H9 (cell line): Measurements from ENCODE around the gene OCSTAMP. TPM values are rescaled to one million over a fixed set of nuclear protein-coding genes. Genes with fewer than 3 reads are reported as not detected.

Experiments
- DNase-seq: peaks from one replicate; pipeline ENCODE4 v3.0.0-alpha.2; 2017
- H2AFZ ChIP-seq: one replicate; pipeline ENCODE4 v1.6.1; 2013; ENCODE audit warnings: mild to moderate bottlenecking, low read length, control low read depth, moderate library complexity
- H2AK5ac ChIP-seq: 2 replicates; pipeline ENCODE4 v1.6.1; 2013; ENCODE audit warnings: low read length, control low read depth, mixed read lengths; ENCODE audit not compliant: insufficient read length
- H2BK120ac ChIP-seq: one replicate; pipeline ENCODE4 v1.6.1; 2013; ENCODE audit warnings: low read depth, mild to moderate bottlenecking, low read length, control low read depth, inconsistent platforms; ENCODE audit not compliant: poor library complexity, severe bottlenecking
- H2BK12ac ChIP-seq: 2 replicates; pipeline ENCODE4 v1.6.1; 2013; ENCODE audit warnings: low read length, control low read depth, mixed read lengths, low read depth; ENCODE audit not compliant: insufficient read length
- H2BK15ac ChIP-seq: 2 replicates; pipeline ENCODE4 v1.6.1; 2013; ENCODE audit warnings: low read depth, low read length, control low read depth
- H2BK20ac ChIP-seq: one replicate; pipeline ENCODE4 v1.6.1; 2013; ENCODE audit warnings: low read depth, mild to moderate bottlenecking, low read length, control low read depth, inconsistent platforms; ENCODE audit not compliant: poor library complexity, severe bottlenecking
- H2BK5ac ChIP-seq: 2 replicates; pipeline ENCODE4 v1.6.1; 2013; ENCODE audit warnings: low read length, control low read depth, mixed read lengths; ENCODE audit not compliant: insufficient read length
- H3K14ac ChIP-seq: 2 replicates; pipeline ENCODE4 v1.6.1; 2013; ENCODE audit warnings: low read length, control low read depth; ENCODE audit not compliant: insufficient read depth
- H3K18ac ChIP-seq: 2 replicates; pipeline ENCODE4 v1.6.1; 2013; ENCODE audit warnings: low read depth, mild to moderate bottlenecking, mixed read lengths, low read length, control low read depth; ENCODE audit not compliant: insufficient read length
- H3K23ac ChIP-seq: 2 replicates; pipeline ENCODE4 v1.6.1; 2013; ENCODE audit warnings: low read length, control low read depth, mixed read lengths, low read depth; ENCODE audit not compliant: insufficient read length
- H3K23me2 ChIP-seq: 2 replicates; pipeline ENCODE4 v1.6.1; 2013; ENCODE audit warnings: low read depth, mild to moderate bottlenecking, mixed read lengths, low read length, control low read depth; ENCODE audit not compliant: insufficient read length, poor library complexity, severe bottlenecking
- H3K27ac ChIP-seq: 2 replicates; pipeline ENCODE4 v1.5.1; 2013; ENCODE audit warnings: low read length, control low read depth, mixed read lengths, low read depth; ENCODE audit not compliant: insufficient read length
- H3K27me3 ChIP-seq: 2 replicates; pipeline ENCODE4 v1.6.1; 2013; ENCODE audit warnings: low read length, control low read depth, inconsistent platforms; ENCODE audit not compliant: insufficient read depth
- H3K4ac ChIP-seq: 2 replicates; pipeline ENCODE4 v1.6.1; 2013; ENCODE audit warnings: low read depth, mild to moderate bottlenecking, control low read depth, inconsistent platforms, low read length, moderate library complexity
- H3K4me1 ChIP-seq: 2 replicates; pipeline ENCODE4 v1.6.1; 2013; ENCODE audit warnings: low read length, control low read depth, inconsistent platforms; ENCODE audit not compliant: insufficient read depth
- H3K4me2 ChIP-seq: 2 replicates; pipeline ENCODE4 v1.6.1; 2013; ENCODE audit warnings: low read length, control low read depth, mixed read lengths; ENCODE audit not compliant: insufficient read length, insufficient read depth
- H3K56ac ChIP-seq: 2 replicates; pipeline ENCODE4 v1.6.1; 2013; ENCODE audit warnings: low read depth, mild to moderate bottlenecking, mixed read lengths, low read length, control low read depth; ENCODE audit not compliant: insufficient read length
- H3K79me1 ChIP-seq: 2 replicates; pipeline ENCODE4 v1.6.1; 2013; ENCODE audit warnings: low read depth, mild to moderate bottlenecking, moderate library complexity, low read length, control low read depth, inconsistent platforms; ENCODE audit not compliant: insufficient read depth, poor library complexity, severe bottlenecking
- H3K79me2 ChIP-seq: 2 replicates; pipeline ENCODE4 v1.6.1; 2013; ENCODE audit warnings: low read length, control low read depth, inconsistent platforms; ENCODE audit not compliant: insufficient read depth
- H3K9ac ChIP-seq: 2 replicates; pipeline ENCODE4 v1.6.1; 2013; ENCODE audit warnings: low read length, control low read depth, mixed read lengths; ENCODE audit not compliant: insufficient read length; ENCODE audit errors: extremely low read depth
- H3K9me3 ChIP-seq: one replicate; pipeline ENCODE4 v1.6.1; 2013; ENCODE audit warnings: low read depth, low read length, inconsistent platforms; ENCODE audit not compliant: control insufficient read depth
- H3T11ph ChIP-seq: one replicate; pipeline ENCODE4 v1.6.1; 2013; ENCODE audit warnings: mild to moderate bottlenecking, low read length, control low read depth, inconsistent platforms
- H4K20me1 ChIP-seq: one replicate; pipeline ENCODE4 v1.6.1; 2013; ENCODE audit not compliant: control insufficient read depth, insufficient read length, insufficient read depth
- H4K5ac ChIP-seq: 2 replicates; pipeline ENCODE4 v1.6.1; 2013; ENCODE audit warnings: low read depth, mild to moderate bottlenecking, mixed read lengths, low read length, control low read depth; ENCODE audit not compliant: insufficient read length
- H4K8ac ChIP-seq: replicated peaks from 2 replicates; pipeline ENCODE4 v1.6.1; 2013; ENCODE audit warnings: low read length, control low read depth, mixed read lengths, low read depth; ENCODE audit not compliant: insufficient read length
- H4K91ac ChIP-seq: 2 replicates; pipeline ENCODE4 v1.6.1; 2013; ENCODE audit warnings: low read depth, mild to moderate bottlenecking, moderate library complexity, mixed read lengths, low read length, control low read depth; ENCODE audit not compliant: insufficient read length
- H3K27ac Mint-ChIP-seq, 3 experiments: 2 replicates in 2 of 3; 3 replicates in 1 of 3; pipeline ENCODE4 v1.8.0; 2020 to 2021; ENCODE audit warnings: mixed read lengths in 3 of 3, mild to moderate bottlenecking in 1 of 3, moderate library complexity in 1 of 3
- H3K27me3 Mint-ChIP-seq: 2 replicates; pipeline ENCODE4 v1.8.0; 2021; ENCODE audit warnings: low read depth, mild to moderate bottlenecking, moderate library complexity, mixed read lengths
- H3K36me3 Mint-ChIP-seq, 3 experiments: 2 replicates in 2 of 3; 3 replicates in 1 of 3; pipeline ENCODE4 v1.8.0; 2020 to 2021; ENCODE audit warnings: low read depth in 3 of 3, mixed read lengths in 3 of 3; ENCODE audit not compliant: insufficient read depth in 1 of 3
- H3K4me1 Mint-ChIP-seq, 2 experiments: 2 replicates each; pipeline ENCODE4 v1.8.0; 2020; ENCODE audit warnings: mixed read lengths in 2 of 2
- H3K4me3 Mint-ChIP-seq, 2 experiments: 2 replicates in 1 of 2; 3 replicates in 1 of 2; pipeline ENCODE4 v1.8.0; 2020 to 2021; ENCODE audit warnings: mild to moderate bottlenecking in 2 of 2, mixed read lengths in 2 of 2, moderate library complexity in 1 of 2
- H3K9me3 Mint-ChIP-seq, 2 experiments: 2 replicates in 1 of 2; 3 replicates in 1 of 2; pipeline ENCODE4 v1.8.0; 2020; ENCODE audit warnings: mild to moderate bottlenecking in 2 of 2, mixed read lengths in 2 of 2, moderate library complexity in 1 of 2
- whole genome bisulfite sequencing: extraction: QIAGEN DNeasy Blood & Tissue Kit; methylation state at CpG from one replicate; pipeline ENCODE4 v1.1.7; 2013; ENCODE audit warnings: missing lambda C conversion rate, low lambda C conversion rate, mixed read lengths; ENCODE audit not compliant: insufficient read length; ENCODE audit errors: extremely low coverage; 5-methylcytosine and 5-hydroxymethylcytosine counted together
- total RNA-seq: library from RNA; stranded (reverse); gene quantifications from 2 replicates; pipeline ENCODE4 v1.2.1, GENCODE V29; 2021
- TF ChIP-seq, protein P1 (sequence below): fragments of 200-600 bp; sonication (generic); conservative IDR thresholded peaks from 3 replicates; pipeline ENCODE4 v1.8.0; 2021; ENCODE audit warnings: antibody characterized with exemption, mild to moderate bottlenecking

The OCSTAMP gene
- total RNA-seq, 1 experiment from 2014 or later = not detected

DNA sequence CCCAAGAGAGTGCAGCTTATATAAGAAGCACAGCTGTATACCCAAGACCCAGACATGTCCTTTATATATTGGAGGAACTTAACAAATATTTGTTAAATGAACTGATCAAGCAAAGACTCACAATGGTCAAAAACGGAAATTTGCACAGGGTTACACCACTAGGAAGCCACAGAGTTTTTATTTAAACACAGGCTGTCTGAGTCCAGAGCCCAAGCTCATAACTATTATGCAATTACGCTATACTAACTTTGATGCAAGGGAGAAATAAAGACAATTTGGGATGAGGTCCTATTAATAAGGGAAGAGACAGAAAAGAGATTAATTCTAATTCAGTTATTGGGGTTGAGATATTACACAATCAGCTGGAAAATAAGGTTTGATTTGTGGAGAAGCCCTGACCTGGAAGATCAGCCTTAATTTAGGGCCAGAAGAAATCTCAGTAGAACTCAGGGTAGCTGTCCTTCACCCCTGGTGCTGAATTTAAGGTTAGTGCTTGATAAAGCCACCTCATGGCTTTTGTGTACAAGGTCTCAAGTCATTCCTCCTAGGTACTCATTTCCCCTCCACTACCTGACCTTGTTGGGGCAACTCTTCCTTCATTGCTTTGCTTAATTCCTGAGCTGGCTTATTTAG is 26.6 kb downstream of the OCSTAMP start:
- Histone ChIP-seq H4K20me1 (no peaks in the 10 kb centered on the region), H2BK12ac (no peak overlapping the region), H3K14ac (no peak overlapping the region), H3K23me2 (no peaks in the 10 kb centered on the region), H3K4me1 (no peaks in the 10 kb centered on the region), H3K56ac (no peak overlapping the region), H4K5ac (no peak overlapping the region), H2BK5ac (no peak overlapping the region), H2BK15ac (no peak overlapping the region), H2AFZ (no peak overlapping the region), H3K18ac (no peak overlapping the region), H3T11ph (no peak overlapping the region), H2BK120ac (no peak overlapping the region), H2AK5ac (no peak overlapping the region), H3K23ac (no peak overlapping the region), H3K4ac (no peak overlapping the region), H3K27ac (no peak overlapping the region), H3K79me2 (no peaks in the 10 kb centered on the region), H3K9ac (no peak overlapping the region), H3K27me3 (no peaks in the 10 kb centered on the region), H3K79me1 (no peaks in the 10 kb centered on the region), H4K91ac (no peak overlapping the region), H3K9me3 (no peaks in the 10 kb centered on the region), H2BK20ac (no peak overlapping the region), H3K4me2 (no peak overlapping the region), H4K8ac (no peak overlapping the region)
- H3K27ac Mint-ChIP-seq = no peak overlapping the region
- H3K9me3 Mint-ChIP-seq = peaks cover 0 to 1% of the 10 kb centered on the region in 2 experiments; a peak in 1 of 5 replicates
- no peak overlapping the region for H3K4me3 Mint-ChIP-seq
- peaks cover 0 to 6% of the 10 kb centered on the region in 2 experiments; a peak in 3 of 4 replicates for H3K4me1 Mint-ChIP-seq
- WGBS = no CpG with 5 or more reads among the region's 2 CpGs
- peaks cover 34% of the 10 kb centered on the region for H3K27me3 Mint-ChIP-seq
- DNase-seq = no peak
- TF ChIP-seq, protein P1, sequence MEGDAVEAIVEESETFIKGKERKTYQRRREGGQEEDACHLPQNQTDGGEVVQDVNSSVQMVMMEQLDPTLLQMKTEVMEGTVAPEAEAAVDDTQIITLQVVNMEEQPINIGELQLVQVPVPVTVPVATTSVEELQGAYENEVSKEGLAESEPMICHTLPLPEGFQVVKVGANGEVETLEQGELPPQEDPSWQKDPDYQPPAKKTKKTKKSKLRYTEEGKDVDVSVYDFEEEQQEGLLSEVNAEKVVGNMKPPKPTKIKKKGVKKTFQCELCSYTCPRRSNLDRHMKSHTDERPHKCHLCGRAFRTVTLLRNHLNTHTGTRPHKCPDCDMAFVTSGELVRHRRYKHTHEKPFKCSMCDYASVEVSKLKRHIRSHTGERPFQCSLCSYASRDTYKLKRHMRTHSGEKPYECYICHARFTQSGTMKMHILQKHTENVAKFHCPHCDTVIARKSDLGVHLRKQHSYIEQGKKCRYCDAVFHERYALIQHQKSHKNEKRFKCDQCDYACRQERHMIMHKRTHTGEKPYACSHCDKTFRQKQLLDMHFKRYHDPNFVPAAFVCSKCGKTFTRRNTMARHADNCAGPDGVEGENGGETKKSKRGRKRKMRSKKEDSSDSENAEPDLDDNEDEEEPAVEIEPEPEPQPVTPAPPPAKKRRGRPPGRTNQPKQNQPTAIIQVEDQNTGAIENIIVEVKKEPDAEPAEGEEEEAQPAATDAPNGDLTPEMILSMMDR = no peak
- no peaks in the 10 kb centered on the region for H3K36me3 Mint-ChIP-seq
